Osteocyte (in vitro differentiated cells): ENCODE results near the gene TCL1B. TPM values are rescaled to one million over a fixed set of nuclear protein-coding genes. Genes with fewer than 3 reads are reported as not detected.

ENCODE experiments used
- DNase-seq: peaks from one replicate; pipeline ENCODE4 v3.0.0; 2021; ENCODE audit warnings: mixed read lengths; ENCODE audit not compliant: unreplicated experiment; ENCODE audit errors: extremely low spot score
- H3K27ac Mint-ChIP-seq: one replicate; pipeline ENCODE4 v1.8.0; 2021; ENCODE audit warnings: mild to moderate bottlenecking, mixed read lengths; ENCODE audit not compliant: unreplicated experiment
- H3K27me3 Mint-ChIP-seq: one replicate; pipeline ENCODE4 v1.8.0; 2021; ENCODE audit warnings: mixed read lengths; ENCODE audit not compliant: unreplicated experiment
- H3K36me3 Mint-ChIP-seq: one replicate; pipeline ENCODE4 v1.8.0; 2021; ENCODE audit warnings: mixed read lengths; ENCODE audit not compliant: unreplicated experiment
- H3K4me1 Mint-ChIP-seq: one replicate; pipeline ENCODE4 v1.8.0; 2021; ENCODE audit warnings: mixed read lengths; ENCODE audit not compliant: unreplicated experiment
- H3K4me3 Mint-ChIP-seq: one replicate; pipeline ENCODE4 v1.8.0; 2021; ENCODE audit warnings: mild to moderate bottlenecking, moderate library complexity, mixed read lengths; ENCODE audit not compliant: unreplicated experiment
- H3K9me3 Mint-ChIP-seq: one replicate; pipeline ENCODE4 v1.8.0; 2021; ENCODE audit warnings: mixed read lengths; ENCODE audit not compliant: unreplicated experiment
- CTCF ChIP-seq: fragments of 200-600 bp; sonication (generic); IDR thresholded peaks from 2 replicates; pipeline ENCODE4 v1.5.0; 2021; ENCODE audit warnings: antibody characterized with exemption, mild to moderate bottlenecking, moderate library complexity
- total RNA-seq: library from RNA; stranded (reverse); gene quantifications from 2 replicates; pipeline ENCODE4 v1.2.1, GENCODE V29; 2021

TCL1B gene
- total RNA-seq, 1 donor from 2014 or later = not detected

- Mint-ChIP-seq H3K36me3 (no peaks in the 10 kb centered on the region), H3K27ac (no peak overlapping the region), H3K9me3 (no peaks in the 10 kb centered on the region), H3K27me3 (peaks cover 19% of the 10 kb centered on the region), H3K4me1 (no peaks in the 10 kb centered on the region), H3K4me3 (no peak overlapping the region)
- no peak for DNase-seq
- no peak for TF ChIP-seq CTCF
Measured at GRCh38 chr14:95666450-95666849, 19.8 kb upstream of the TCL1B start.

- no peak overlapping the region for H3K4me3 Mint-ChIP-seq
- H3K4me1 Mint-ChIP-seq = no peaks in the 10 kb centered on the region
- DNase-seq = no peak
- H3K27me3 Mint-ChIP-seq = peaks cover 18% of the 10 kb centered on the region
- TF ChIP-seq CTCF = no peak
- no peaks in the 10 kb centered on the region for H3K36me3 Mint-ChIP-seq
- H3K27ac Mint-ChIP-seq = no peak overlapping the region
- no peaks in the 10 kb centered on the region for H3K9me3 Mint-ChIP-seq
Measured at GRCh38 chr14:95667249-95667693, 19.0 kb upstream of the TCL1B start.

DNA sequence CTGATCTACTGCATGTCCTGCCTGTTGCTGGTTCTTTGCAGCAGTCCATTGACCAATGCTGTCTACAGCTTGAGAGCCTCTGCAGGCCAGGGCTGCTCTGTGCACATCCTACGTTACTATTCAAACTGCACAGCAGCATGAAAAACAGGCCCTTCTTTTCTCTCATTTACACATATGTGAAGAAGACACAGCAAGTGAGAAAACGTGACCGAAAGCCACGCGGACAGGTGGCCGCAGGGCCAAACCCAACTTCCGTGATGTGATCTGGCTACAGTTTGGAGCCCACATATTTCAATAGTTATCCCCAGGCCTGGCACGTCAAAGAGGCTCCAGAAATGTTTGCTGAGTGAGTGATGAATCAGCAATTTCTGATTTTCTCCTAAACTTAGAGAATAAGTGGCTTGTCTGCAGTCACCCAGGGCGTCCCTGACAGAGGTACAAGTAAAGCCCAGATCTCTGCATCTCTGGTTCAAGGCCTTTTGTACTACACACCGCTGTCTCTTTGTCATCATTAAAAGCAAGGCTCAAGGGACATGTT lies 17.9 kb upstream of the TCL1B start:
- no peaks in the 10 kb centered on the region for H3K9me3 Mint-ChIP-seq
- DNase-seq = no peak
- no peak overlapping the region for H3K27ac Mint-ChIP-seq
- no peaks in the 10 kb centered on the region for H3K4me1 Mint-ChIP-seq
- no peaks in the 10 kb centered on the region for H3K36me3 Mint-ChIP-seq
- peaks cover 12% of the 10 kb centered on the region for H3K27me3 Mint-ChIP-seq
- no peak for TF ChIP-seq CTCF
- no peak overlapping the region for H3K4me3 Mint-ChIP-seq

GRCh38 chr14:95674613-95675012 lies 11.6 kb upstream of the TCL1B start:
- H3K36me3 Mint-ChIP-seq = no peaks in the 10 kb centered on the region
- H3K9me3 Mint-ChIP-seq = peaks cover 12% of the 10 kb centered on the region
- TF ChIP-seq CTCF = no peak
- no peak for DNase-seq
- H3K4me3 Mint-ChIP-seq = no peak overlapping the region
- no peak overlapping the region for H3K27ac Mint-ChIP-seq
- H3K4me1 Mint-ChIP-seq = no peaks in the 10 kb centered on the region
- H3K27me3 Mint-ChIP-seq = peaks cover 13% of the 10 kb centered on the region

DNA sequence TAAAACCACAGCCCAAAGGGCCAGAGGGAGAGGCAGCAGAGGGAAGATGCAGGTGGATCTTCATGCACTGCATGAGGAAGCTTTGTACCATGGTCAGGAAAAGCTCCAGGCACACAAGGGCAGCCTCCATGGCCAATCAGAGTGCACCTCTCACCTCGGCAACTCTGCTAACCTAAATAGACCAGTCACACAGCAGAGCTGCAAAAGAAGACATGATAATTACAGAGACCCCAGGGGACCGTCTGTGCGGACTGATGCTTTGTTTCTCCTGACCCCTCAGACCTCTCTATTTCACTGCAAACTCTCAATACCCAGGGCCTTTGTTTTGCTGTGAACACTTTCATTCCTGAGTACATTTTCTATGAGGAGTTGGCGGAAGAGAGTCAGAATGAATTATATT lies 10.7 kb upstream of the TCL1B start:
- H3K4me1 Mint-ChIP-seq = no peaks in the 10 kb centered on the region
- peaks cover 7% of the 10 kb centered on the region for H3K27me3 Mint-ChIP-seq
- no peak overlapping the region for H3K4me3 Mint-ChIP-seq
- peaks cover 12% of the 10 kb centered on the region for H3K9me3 Mint-ChIP-seq
- TF ChIP-seq CTCF = no peak
- H3K27ac Mint-ChIP-seq = no peak overlapping the region
- no peak for DNase-seq
- H3K36me3 Mint-ChIP-seq = no peaks in the 10 kb centered on the region
